ENCODE measurements around the gene CXCL13.

DNA sequence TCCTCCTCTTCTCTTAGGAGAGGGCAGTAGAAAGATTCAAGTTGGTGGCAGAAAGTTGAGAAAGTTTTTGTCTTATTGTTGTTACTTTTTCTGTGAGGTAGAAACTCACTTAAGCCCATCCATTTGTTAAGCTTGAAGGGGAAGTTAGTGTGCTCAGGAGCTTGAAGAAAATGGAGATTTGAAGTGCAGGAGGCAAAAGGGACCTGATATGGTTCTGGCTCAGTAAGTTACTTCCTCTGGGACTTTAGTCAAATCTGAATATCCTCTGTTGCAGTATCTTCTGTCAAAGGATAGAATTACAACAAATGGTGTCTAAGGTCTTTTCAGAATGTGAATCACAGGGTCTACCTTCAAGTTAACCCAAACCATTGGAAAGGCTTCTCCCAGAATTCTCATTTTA, 46.2 kb downstream of the CXCL13 start:
- TF ChIP-seq ZBTB33 (IDR thresholded peaks at IDR 0.05) (no peak), SP1 (IDR thresholded peaks at IDR 0.05) (no peak), CTCF (IDR thresholded peaks at IDR 0.05; ENCODE audit: low read depth, low read length, missing input control) (no peak), RAD21 (IDR thresholded peaks at IDR 0.05) (no peak), REST (IDR thresholded peaks at IDR 0.05) (no peak), ATF3 (IDR thresholded peaks at IDR 0.05) (no peak), JUND (IDR thresholded peaks at IDR 0.05) (no peak)
- TF ChIP-seq, protein P1, sequence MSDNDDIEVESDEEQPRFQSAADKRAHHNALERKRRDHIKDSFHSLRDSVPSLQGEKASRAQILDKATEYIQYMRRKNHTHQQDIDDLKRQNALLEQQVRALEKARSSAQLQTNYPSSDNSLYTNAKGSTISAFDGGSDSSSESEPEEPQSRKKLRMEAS (IDR thresholded peaks at IDR 0.05): no peak
